Endothelial cell of umbilical vein (primary cell): Measurements from ENCODE around the gene C15orf39. TPM values are rescaled to one million over a fixed set of nuclear protein-coding genes. Genes with fewer than 3 reads are reported as not detected.

Source experiments
- BruUV-seq: library from RNA; stranded (reverse); fragments of 400-500 nt; replicated peaks from 2 replicates; lab custom pipeline; 2021; lab: Mats Ljungman, UMichigan
- CTCF ChIA-PET: fragments of 300-600, 350-600 bp; sonication (Branson Sonifier 250); formaldehyde crosslinking; loops from one replicate; lab custom pipeline; 2021; ENCODE audit warnings: antibody characterized with exemption, inconsistent platforms; lab: Charles Lee
- POLR2A ChIA-PET: fragments of 300-600, 350-600 bp; sonication (Branson Sonifier 250); formaldehyde crosslinking; loops from one replicate; lab custom pipeline; 2021; ENCODE audit warnings: antibody characterized with exemption, inconsistent platforms; lab: Charles Lee
- DNase-seq: peaks from one replicate; pipeline ENCODE4 v3.0.0-alpha.2; 2011; ENCODE audit warnings: low read depth, low spot score
- FAIRE-seq: peaks from 2 replicates; lab custom pipeline; 2011; peaks lifted over from hg19 to GRCh38; lab: Jason Lieb, UNC
- H2AFZ ChIP-seq: 2 replicates; pipeline ENCODE4 v1.6.0; 2012; ENCODE audit warnings: low read depth, low read length, control low read depth, inconsistent platforms
- H3K27ac ChIP-seq: 2 replicates; pipeline ENCODE4 v1.5.1; 2011; ENCODE audit warnings: low read depth, mild to moderate bottlenecking, control low read depth, low read length, moderate library complexity; ENCODE audit not compliant: insufficient read depth
- H3K27me3 ChIP-seq, 2 experiments: 2 replicates each; pipeline versions ENCODE4 v1.6.0 to v1.6.1; 2011; ENCODE audit warnings: low read length in 2 of 2, mixed read lengths in 1 of 2; ENCODE audit not compliant: control insufficient read depth in 2 of 2, insufficient read depth in 2 of 2
- H3K36me3 ChIP-seq, 2 experiments: 2 replicates in 1 of 2; 3 replicates in 1 of 2; pipeline ENCODE4 v1.5.1; 2011; ENCODE audit warnings: low read length in 2 of 2, mild to moderate bottlenecking in 1 of 2, moderate library complexity in 1 of 2; ENCODE audit not compliant: control insufficient read depth in 2 of 2, insufficient read depth in 2 of 2; ENCODE audit errors: extremely low read depth in 1 of 2
- H3K4me1 ChIP-seq: 3 replicates; pipeline ENCODE4 v1.5.1; 2011; ENCODE audit warnings: mild to moderate bottlenecking, low read length; ENCODE audit not compliant: control insufficient read depth, insufficient read depth; ENCODE audit errors: extremely low read depth
- H3K4me2 ChIP-seq: 2 replicates; pipeline ENCODE4 v1.6.1; 2011; ENCODE audit warnings: low read length, control low read depth, mixed read lengths; ENCODE audit not compliant: insufficient read depth
- H3K4me3 ChIP-seq, 3 experiments: fragments of 200-600 bp in 1 of 3; sonication (generic), shearing (Covaris generic) in 1 of 3; replicated peaks in 1 of 3; 2 replicates each; pipeline ENCODE4 v1.5.1; 2011 to 2016; ENCODE audit warnings: control low read depth in 3 of 3, low read length in 3 of 3, mild to moderate bottlenecking in 2 of 3, inconsistent platforms in 1 of 3, low read depth in 1 of 3, moderate library complexity in 1 of 3; ENCODE audit not compliant: insufficient read depth in 1 of 3
- H3K79me2 ChIP-seq: 2 replicates; pipeline ENCODE4 v1.6.0; 2012; ENCODE audit warnings: low read length, inconsistent platforms; ENCODE audit not compliant: control insufficient read depth, insufficient read depth
- H3K9ac ChIP-seq: replicated peaks from 2 replicates; pipeline ENCODE3; 2011; ENCODE audit warnings: low read length, control low read depth; ENCODE audit not compliant: insufficient read depth; ENCODE audit errors: extremely low read depth
- H3K9me1 ChIP-seq: replicated peaks from 3 replicates; pipeline ENCODE4 v1.6.0; 2011; ENCODE audit warnings: mild to moderate bottlenecking, low read length; ENCODE audit not compliant: control insufficient read depth, insufficient read depth; ENCODE audit errors: extremely low read depth
- H3K9me3 ChIP-seq: replicated peaks from 2 replicates; pipeline ENCODE4 v1.5.1; 2012; ENCODE audit warnings: low read length, inconsistent platforms; ENCODE audit not compliant: control insufficient read depth, insufficient read depth
- H4K20me1 ChIP-seq: replicated peaks from 2 replicates; pipeline ENCODE3; 2011; ENCODE audit warnings: mild to moderate bottlenecking, low read length; ENCODE audit not compliant: control insufficient read depth, insufficient read depth; ENCODE audit errors: extremely low read depth
- EZH2 ChIP-seq: IDR thresholded peaks from 2 replicates; pipeline ENCODE4 v1.6.1; 2012; ENCODE audit warnings: borderline replicate concordance, low read depth, mild to moderate bottlenecking, moderate library complexity, low read length, inconsistent platforms; ENCODE audit not compliant: severe bottlenecking
- GATA2 ChIP-seq: IDR thresholded peaks from 2 replicates; pipeline ENCODE4 v1.7.0; 2011; ENCODE audit warnings: low read depth, mild to moderate bottlenecking, moderate library complexity, mixed read lengths, low read length; ENCODE audit not compliant: insufficient read length, insufficient read depth
- JUN ChIP-seq: IDR thresholded peaks from 2 replicates; pipeline ENCODE4 v1.6.1; 2011; ENCODE audit warnings: borderline replicate concordance, low read depth; ENCODE audit not compliant: insufficient read length, insufficient read depth
- POLR2A ChIP-seq: IDR thresholded peaks from 2 replicates; pipeline ENCODE4 v1.6.1; 2012; ENCODE audit warnings: low read depth, mild to moderate bottlenecking, control low read depth, low read length
- POLR2AphosphoS5 ChIP-seq: IDR thresholded peaks from 2 replicates; pipeline ENCODE4 v1.6.1; 2012; ENCODE audit warnings: low read depth, mild to moderate bottlenecking, control low read depth, low read length, moderate library complexity; ENCODE audit not compliant: insufficient read depth
- dilution Hi-C: fragments of 300-500 bp; cut with MboI; formaldehyde crosslinking; loops from one replicate; pipeline ENCODE4 v1.15.0; 2019; ENCODE audit warnings: low sequenced_read_pairs; ENCODE audit not compliant: extremely low pct_ligation_motif_present
- intact Hi-C: fragments of 100-400 bp; cut with micrococcal nuclease; formaldehyde crosslinking; loops from one replicate; pipeline ENCODE4 v1.10.0; 2022
- polyA plus RNA-seq, 4 experiments: library from polyadenylated mRNA; depleted of rRNA in 3 of 4; stranded (reverse) in 3 of 4; unstranded in 1 of 4; fragments of >200 nt; gene quantifications; 2 replicates each; pipeline versions ENCODE4 v1.2.1 to v1.2.3, GENCODE V29; 2011 to 2012; ENCODE audit warnings: missing spikeins in 1 of 4
- total RNA-seq: library from RNA; stranded (reverse); gene quantifications from 2 replicates; pipeline ENCODE4 v1.2.3, GENCODE V29; 2021
- TF ChIP-seq, protein P1 (sequence below), 2 donors: IDR thresholded peaks; 1 replicate in 1 of 2; 2 replicates in 1 of 2; pipeline ENCODE4 v1.5.1; 2011; ENCODE audit warnings: low read length in 2 of 2, mild to moderate bottlenecking in 2 of 2, moderate library complexity in 2 of 2, control low read depth in 1 of 2, inconsistent platforms in 1 of 2, low read depth in 1 of 2; ENCODE audit not compliant: insufficient read depth in 1 of 2; ENCODE audit errors: extremely low read depth in 1 of 2
- TF ChIP-seq, protein P2 (sequence below): IDR thresholded peaks from 2 replicates; pipeline ENCODE4 v1.6.1; 2011; ENCODE audit not compliant: insufficient read depth, insufficient read length

Gene C15orf39
- total and polyA plus RNA-seq, 2 donors (not counting 3 experiments of a cell fraction or from before 2014, with no cell fraction given), result 14.8 to 36.1 TPM

DNA sequence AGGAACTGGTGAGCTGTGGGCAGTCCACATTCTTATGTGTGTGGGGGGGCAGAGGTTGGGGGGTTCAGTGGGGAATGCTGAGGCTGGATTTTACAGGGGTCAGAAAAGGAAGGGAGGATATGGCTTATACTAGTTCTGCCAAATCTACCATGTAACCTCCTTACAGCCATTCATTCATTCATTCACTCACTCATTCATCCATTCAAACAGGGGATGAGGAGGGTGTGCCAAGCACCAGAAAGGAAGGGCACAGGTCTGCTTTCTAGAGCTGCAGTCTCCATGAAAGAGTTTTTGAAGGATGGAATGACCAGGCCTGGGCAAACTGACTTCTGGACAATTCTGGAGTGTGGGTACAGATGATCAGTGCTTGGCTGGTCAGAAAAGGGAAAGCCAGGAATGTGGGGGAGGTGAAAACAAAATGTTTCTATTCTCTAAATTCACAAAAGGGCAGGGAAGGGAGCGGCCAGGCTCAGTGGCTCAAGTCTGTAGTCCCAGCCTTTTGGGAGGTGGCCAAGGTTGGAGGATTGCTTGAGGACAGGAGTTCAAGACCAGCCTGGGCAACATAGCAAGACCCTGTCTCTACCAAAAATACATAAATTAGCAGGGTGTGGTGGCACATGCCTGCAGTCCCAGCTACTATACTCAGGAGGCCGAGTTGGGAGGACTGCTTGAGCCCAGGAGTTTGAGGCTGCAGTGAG, 49.2 kb upstream of the C15orf39 start:
- BruUV-seq, result no TSS peak
- CTCF ChIA-PET, result no interaction called here
- no peak overlapping the region for H3K27ac ChIP-seq

DNA sequence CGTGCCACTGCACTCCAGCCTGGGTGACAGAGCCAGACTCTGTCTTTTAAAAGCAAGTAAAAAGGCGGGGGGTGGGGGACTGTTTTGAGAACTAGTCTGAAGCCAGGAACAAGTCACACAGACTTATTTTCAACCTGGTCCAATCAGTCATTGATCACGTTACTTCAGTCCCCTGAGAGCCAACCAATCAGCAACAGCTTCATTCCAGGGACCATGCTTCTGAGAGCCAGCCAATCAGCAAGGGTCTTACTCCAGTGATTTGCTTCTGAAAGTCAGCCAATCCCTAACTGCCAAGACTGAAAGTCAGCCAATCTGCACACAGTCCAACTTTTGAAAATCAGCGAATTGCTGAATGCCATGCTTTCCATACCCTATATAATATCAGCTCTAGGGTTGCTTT, 48.6 kb upstream of the C15orf39 start:
- no peaks in the 10 kb centered on the region for H3K9me1 ChIP-seq
- no peaks in the 10 kb centered on the region for H3K9me3 ChIP-seq
- no peaks in the 10 kb centered on the region for H3K27me3 ChIP-seq
- H3K4me1 ChIP-seq, result no peaks in the 10 kb centered on the region
- CTCF ChIA-PET, result no interaction called here
- POLR2A ChIA-PET, result no interaction called here
- H2AFZ ChIP-seq, result no peak overlapping the region
- no peaks in the 10 kb centered on the region for H3K79me2 ChIP-seq
- no peak overlapping the region for H3K9ac ChIP-seq
- FAIRE-seq (no peak), DNase-seq (peak; percentile 25)
- no peak overlapping the region for H3K27ac ChIP-seq
- no peak for TF ChIP-seq GATA2
- no peak for TF ChIP-seq JUN
- TF ChIP-seq, protein P1, sequence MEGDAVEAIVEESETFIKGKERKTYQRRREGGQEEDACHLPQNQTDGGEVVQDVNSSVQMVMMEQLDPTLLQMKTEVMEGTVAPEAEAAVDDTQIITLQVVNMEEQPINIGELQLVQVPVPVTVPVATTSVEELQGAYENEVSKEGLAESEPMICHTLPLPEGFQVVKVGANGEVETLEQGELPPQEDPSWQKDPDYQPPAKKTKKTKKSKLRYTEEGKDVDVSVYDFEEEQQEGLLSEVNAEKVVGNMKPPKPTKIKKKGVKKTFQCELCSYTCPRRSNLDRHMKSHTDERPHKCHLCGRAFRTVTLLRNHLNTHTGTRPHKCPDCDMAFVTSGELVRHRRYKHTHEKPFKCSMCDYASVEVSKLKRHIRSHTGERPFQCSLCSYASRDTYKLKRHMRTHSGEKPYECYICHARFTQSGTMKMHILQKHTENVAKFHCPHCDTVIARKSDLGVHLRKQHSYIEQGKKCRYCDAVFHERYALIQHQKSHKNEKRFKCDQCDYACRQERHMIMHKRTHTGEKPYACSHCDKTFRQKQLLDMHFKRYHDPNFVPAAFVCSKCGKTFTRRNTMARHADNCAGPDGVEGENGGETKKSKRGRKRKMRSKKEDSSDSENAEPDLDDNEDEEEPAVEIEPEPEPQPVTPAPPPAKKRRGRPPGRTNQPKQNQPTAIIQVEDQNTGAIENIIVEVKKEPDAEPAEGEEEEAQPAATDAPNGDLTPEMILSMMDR (IDR thresholded peaks at IDR 0.05; ENCODE audit: extremely low read depth in 1 of 2, insufficient read depth in 1 of 2, low read depth in 1 of 2, low read length in 2 of 2), result no peak
- no peak for TF ChIP-seq POLR2A
- TF ChIP-seq EZH2, result no peak
- TF ChIP-seq, protein P2, sequence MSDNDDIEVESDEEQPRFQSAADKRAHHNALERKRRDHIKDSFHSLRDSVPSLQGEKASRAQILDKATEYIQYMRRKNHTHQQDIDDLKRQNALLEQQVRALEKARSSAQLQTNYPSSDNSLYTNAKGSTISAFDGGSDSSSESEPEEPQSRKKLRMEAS, result no peak
- no TSS peak for BruUV-seq
- H3K36me3 ChIP-seq, result no peaks in the 10 kb centered on the region
- H3K4me2 ChIP-seq, result no peak overlapping the region
- intact Hi-C loops (no loop called here), dilution Hi-C loops (no loop called here)
- no peaks in the 10 kb centered on the region for H4K20me1 ChIP-seq
- H3K4me3 ChIP-seq, result no peak overlapping the region

More for the DNA sequence above, 49.2 kb upstream of the C15orf39 start:
- Histone ChIP-seq H2AFZ (no peak overlapping the region), H3K4me2 (no peak overlapping the region), H3K27me3 (no peaks in the 10 kb centered on the region), H3K79me2 (no peaks in the 10 kb centered on the region), H3K9ac (no peak overlapping the region), H4K20me1 (no peaks in the 10 kb centered on the region), H3K36me3 (no peaks in the 10 kb centered on the region), H3K9me1 (no peaks in the 10 kb centered on the region), H3K9me3 (no peaks in the 10 kb centered on the region), H3K4me3 (no peak overlapping the region), H3K4me1 (no peaks in the 10 kb centered on the region)
- POLR2A ChIA-PET, result no interaction called here
- FAIRE-seq (no peak), DNase-seq (no peak)
- no peak for TF ChIP-seq POLR2AphosphoS5
- TF ChIP-seq, protein P1 (IDR thresholded peaks at IDR 0.05; ENCODE audit: extremely low read depth in 1 of 2, insufficient read depth in 1 of 2, low read depth in 1 of 2, low read length in 2 of 2), result no peak
- TF ChIP-seq, protein P2, result no peak
- intact Hi-C loops (no loop called here), dilution Hi-C loops (no loop called here)
